Loucy (cell line): ENCODE results near the gene FTCDNL1.

ENCODE experiments used
- H2AFZ ChIP-seq: fragments of 200-600 bp; sonication (generic); 2 replicates; pipeline ENCODE4 v1.6.0; 2016; ENCODE audit warnings: antibody characterized with exemption, mild to moderate bottlenecking, low read length, moderate library complexity
- H3F3A ChIP-seq: fragments of 200-600 bp; 2 replicates; pipeline ENCODE4 v1.6.0; 2016; ENCODE audit warnings: antibody characterized with exemption, low read depth, mild to moderate bottlenecking
- H3K27me3 ChIP-seq: fragments of 200-600 bp; sonication (generic); 2 replicates; pipeline ENCODE4 v1.6.1; 2014; ENCODE audit warnings: low read length, mild to moderate bottlenecking; ENCODE audit not compliant: insufficient read depth, poor library complexity, severe bottlenecking
- H3K36me3 ChIP-seq: fragments of 200-600 bp; sonication (generic); 2 replicates; pipeline ENCODE4 v1.6.1; 2016; ENCODE audit warnings: low read length; ENCODE audit not compliant: insufficient read depth
- H3K4me1 ChIP-seq: fragments of 200-600 bp; sonication (generic); 2 replicates; pipeline ENCODE4 v1.5.1; 2014; ENCODE audit warnings: low read length, mild to moderate bottlenecking; ENCODE audit not compliant: insufficient read depth, poor library complexity, severe bottlenecking
- H3K4me2 ChIP-seq: fragments of 200-600 bp; sonication (generic); 2 replicates; pipeline ENCODE4 v1.6.0; 2014; ENCODE audit warnings: antibody characterized with exemption, low read length, low read depth, mild to moderate bottlenecking; ENCODE audit not compliant: poor library complexity, severe bottlenecking
- H3K4me3 ChIP-seq: fragments of 200-600 bp; sonication (generic); 2 replicates; pipeline ENCODE4 v1.5.1; 2014; ENCODE audit warnings: low read length, mild to moderate bottlenecking, mixed read lengths; ENCODE audit not compliant: poor library complexity, severe bottlenecking
- H3K79me2 ChIP-seq: fragments of 200-600 bp; sonication (generic); 2 replicates; pipeline ENCODE4 v1.6.1; 2014; ENCODE audit warnings: low read length; ENCODE audit not compliant: insufficient read depth
- H3K9ac ChIP-seq: fragments of 200-600 bp; sonication (generic); 2 replicates; pipeline ENCODE4 v1.6.0; 2014; ENCODE audit warnings: mild to moderate bottlenecking, low read depth, low read length, moderate library complexity; ENCODE audit not compliant: poor library complexity, severe bottlenecking
- H3K9me2 ChIP-seq: fragments of 200-600 bp; sonication (generic); replicated peaks from 2 replicates; pipeline ENCODE4 v1.6.1; 2016; ENCODE audit warnings: low read depth, low read length, mixed read lengths
- H3K9me3 ChIP-seq: fragments of 200-600 bp; sonication (generic); 2 replicates; pipeline ENCODE4 v1.6.1; 2014; ENCODE audit warnings: mild to moderate bottlenecking, antibody characterized with exemption, low read length, low read depth; ENCODE audit not compliant: insufficient read depth
- H4K20me1 ChIP-seq: fragments of 200-600 bp; sonication (generic); 2 replicates; pipeline ENCODE4 v1.6.0; 2014; ENCODE audit warnings: antibody characterized with exemption, low read length, mild to moderate bottlenecking; ENCODE audit not compliant: insufficient read depth, poor library complexity, severe bottlenecking
- CTCF ChIP-seq: fragments of 200-600 bp; sonication (generic); conservative IDR thresholded peaks from 2 replicates; pipeline ENCODE4 v1.5.1; 2014; ENCODE audit warnings: mild to moderate bottlenecking, antibody characterized with exemption, low read length
- EZH2phosphoT487 ChIP-seq: fragments of 200-600 bp; IDR thresholded peaks from 2 replicates; pipeline ENCODE4 v1.6.1; 2018; ENCODE audit warnings: antibody characterized with exemption, mild to moderate bottlenecking, moderate library complexity, borderline replicate concordance

The FTCDNL1 gene

GRCh38 chr2:199819746-199820145 lies 31.2 kb downstream of the FTCDNL1 start:
- Histone ChIP-seq H3K79me2 (no peaks in the 10 kb centered on the region), H3K4me3 (no peak overlapping the region), H3K9ac (no peak overlapping the region), H4K20me1 (no peaks in the 10 kb centered on the region), H3K4me2 (no peak overlapping the region), H3F3A (no peaks in the 10 kb centered on the region), H2AFZ (no peak overlapping the region), H3K4me1 (no peaks in the 10 kb centered on the region), H3K36me3 (no peaks in the 10 kb centered on the region), H3K9me3 (no peaks in the 10 kb centered on the region), H3K9me2 (no peaks in the 10 kb centered on the region), H3K27me3 (no peaks in the 10 kb centered on the region)
- TF ChIP-seq EZH2phosphoT487 (no peak), CTCF (no peak)

- Histone ChIP-seq H4K20me1 (no peaks in the 10 kb centered on the region), H3K27me3 (no peaks in the 10 kb centered on the region), H3K9me3 (no peaks in the 10 kb centered on the region), H3K79me2 (no peaks in the 10 kb centered on the region), H3K4me1 (no peaks in the 10 kb centered on the region), H3K9me2 (no peaks in the 10 kb centered on the region), H3K4me2 (no peak overlapping the region), H3K9ac (no peak overlapping the region), H3K36me3 (no peaks in the 10 kb centered on the region), H2AFZ (no peak overlapping the region), H3K4me3 (no peak overlapping the region), H3F3A (no peaks in the 10 kb centered on the region)
- TF ChIP-seq CTCF (no peak), EZH2phosphoT487 (no peak)
Observed at GRCh38 chr2:199818754-199819153, 32.2 kb downstream of the FTCDNL1 start.

GRCh38 chr2:199818026-199818425 lies 33.0 kb downstream of the FTCDNL1 start:
- Histone ChIP-seq H3K79me2 (no peaks in the 10 kb centered on the region), H3F3A (no peaks in the 10 kb centered on the region), H2AFZ (no peak overlapping the region), H3K36me3 (no peaks in the 10 kb centered on the region), H3K9ac (no peak overlapping the region), H3K9me2 (no peaks in the 10 kb centered on the region), H3K4me1 (no peaks in the 10 kb centered on the region), H3K4me3 (no peak overlapping the region), H3K27me3 (no peaks in the 10 kb centered on the region), H4K20me1 (no peaks in the 10 kb centered on the region), H3K4me2 (no peak overlapping the region), H3K9me3 (no peaks in the 10 kb centered on the region)
- TF ChIP-seq CTCF (no peak), EZH2phosphoT487 (no peak)
